NCI-H2196 treated with DMSO at 0.1 percent for 48 hours (cell line): ENCODE measurements around the gene ZNF585A.
"Not testable (repeated sequence)": the region's sequence is repeated elsewhere in the genome, so short reads cannot be mapped to it uniquely, and the experiment has no call there.

ENCODE experiments used
- DNase-seq: peaks from one replicate; lab custom pipeline; 2025; ENCODE audit not compliant: unreplicated experiment; lab: John Stamatoyannopoulos, UW

ZNF585A gene

DNA sequence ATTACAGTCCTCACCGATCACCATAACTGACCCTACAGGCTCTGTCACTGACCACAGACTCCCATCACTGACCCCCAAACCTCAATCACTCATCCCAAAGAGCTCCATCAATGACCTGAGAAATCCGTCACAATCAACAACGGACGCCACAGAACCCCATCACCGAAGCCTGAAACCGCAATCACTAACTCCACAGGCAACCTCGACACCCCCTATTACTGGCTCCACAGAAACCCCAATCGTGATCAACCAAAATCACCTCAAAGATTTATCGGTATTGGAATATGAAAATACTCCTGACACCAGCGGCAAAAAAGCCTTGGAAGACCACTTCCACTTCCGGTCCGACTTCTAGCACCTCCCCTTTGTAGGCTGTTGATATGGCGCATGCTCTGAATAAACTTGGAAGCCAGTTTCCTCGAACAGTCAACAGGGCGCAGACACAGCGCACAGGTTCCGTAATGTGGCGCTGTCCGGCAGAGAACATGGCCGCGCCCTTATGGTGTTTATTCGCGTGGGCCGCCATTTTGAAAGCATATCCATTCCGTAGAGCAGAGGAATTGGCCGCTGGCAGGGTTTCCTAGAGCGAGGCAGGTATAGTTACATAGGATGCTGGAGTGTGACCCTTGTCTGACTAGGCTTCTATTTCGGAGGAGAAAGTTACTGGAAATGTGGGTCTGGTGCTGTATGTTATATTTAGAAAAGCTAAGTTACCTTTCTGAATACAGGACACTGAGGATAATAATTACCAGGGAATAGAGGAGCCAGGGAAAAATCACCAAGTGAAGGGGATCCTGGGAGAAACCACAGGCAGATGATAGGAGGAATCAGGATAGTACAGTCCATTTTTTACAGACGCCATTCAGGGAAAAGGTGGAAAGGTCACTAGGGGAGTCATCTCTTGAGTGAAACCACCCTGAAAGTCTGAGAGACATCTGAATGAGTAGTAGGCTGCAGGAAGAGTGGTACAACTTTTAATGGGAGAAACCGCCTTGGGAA lies at the start of gene ZNF585A:
TSS of gene ZNF585A (minus strand) at position 328 of the 999 bp plus-strand sequence. CDS start 2,785 bp downstream, outside the sequence.
- peak; percentile 93 for DNase-seq

DNA sequence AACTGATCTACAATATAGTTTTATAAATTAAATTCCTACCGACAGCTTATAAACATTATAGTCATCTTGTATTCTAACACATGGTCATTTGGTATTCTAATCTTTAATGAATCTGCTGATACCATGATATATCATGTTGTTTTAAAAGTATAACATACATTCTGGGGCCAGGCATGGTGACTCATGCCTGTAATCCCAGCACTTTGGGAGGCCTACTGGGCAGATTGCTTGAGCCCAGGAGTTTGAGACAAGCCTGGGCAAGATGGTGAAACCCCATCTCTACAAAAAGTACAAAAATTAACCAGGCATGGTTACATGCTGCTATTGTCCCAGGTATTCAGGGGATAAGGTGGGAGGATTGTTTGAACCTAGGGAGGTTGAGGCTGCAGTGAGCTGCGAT lies 48.6 kb upstream of the ZNF585A start:
- no peak for DNase-seq

DNA sequence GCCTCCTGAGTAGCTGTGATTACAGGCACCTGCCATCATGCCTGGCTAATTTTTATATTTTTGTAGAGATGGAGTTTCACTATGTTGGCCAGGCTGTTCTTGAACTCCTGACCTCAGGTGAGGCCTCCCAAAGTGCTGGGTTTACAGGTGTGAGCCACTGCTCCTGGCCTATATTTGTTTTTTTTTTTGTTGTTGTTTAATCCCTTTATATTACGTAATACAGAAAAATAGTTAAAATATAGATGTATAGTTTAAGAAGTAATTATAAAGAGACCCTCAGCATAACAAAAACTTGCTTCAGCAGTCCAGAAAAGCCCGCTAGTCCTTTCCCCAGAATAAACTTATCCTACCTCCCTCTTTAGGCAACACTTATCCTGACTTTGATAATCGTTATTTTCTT lies 47.9 kb upstream of the ZNF585A start:
- DNase-seq: no peak

DNA sequence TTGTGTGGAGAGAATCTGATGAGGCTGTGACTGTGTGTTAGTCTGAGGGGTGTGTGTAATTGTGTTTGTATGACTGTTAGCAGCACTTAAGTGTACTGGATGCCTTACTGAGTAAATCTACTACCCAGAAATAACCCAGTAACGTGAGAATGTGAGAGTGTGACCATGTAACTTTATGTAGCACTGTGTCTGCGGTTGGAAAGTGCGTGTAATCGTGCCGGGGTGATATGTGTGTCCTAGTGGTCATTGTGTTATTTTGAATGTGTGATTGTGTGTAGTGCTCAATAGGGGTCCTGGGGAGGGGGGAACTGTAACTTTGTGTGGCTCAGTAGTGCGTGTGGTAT lies 46.1 kb upstream of the ZNF585A start:
- DNase-seq: no peak

DNA sequence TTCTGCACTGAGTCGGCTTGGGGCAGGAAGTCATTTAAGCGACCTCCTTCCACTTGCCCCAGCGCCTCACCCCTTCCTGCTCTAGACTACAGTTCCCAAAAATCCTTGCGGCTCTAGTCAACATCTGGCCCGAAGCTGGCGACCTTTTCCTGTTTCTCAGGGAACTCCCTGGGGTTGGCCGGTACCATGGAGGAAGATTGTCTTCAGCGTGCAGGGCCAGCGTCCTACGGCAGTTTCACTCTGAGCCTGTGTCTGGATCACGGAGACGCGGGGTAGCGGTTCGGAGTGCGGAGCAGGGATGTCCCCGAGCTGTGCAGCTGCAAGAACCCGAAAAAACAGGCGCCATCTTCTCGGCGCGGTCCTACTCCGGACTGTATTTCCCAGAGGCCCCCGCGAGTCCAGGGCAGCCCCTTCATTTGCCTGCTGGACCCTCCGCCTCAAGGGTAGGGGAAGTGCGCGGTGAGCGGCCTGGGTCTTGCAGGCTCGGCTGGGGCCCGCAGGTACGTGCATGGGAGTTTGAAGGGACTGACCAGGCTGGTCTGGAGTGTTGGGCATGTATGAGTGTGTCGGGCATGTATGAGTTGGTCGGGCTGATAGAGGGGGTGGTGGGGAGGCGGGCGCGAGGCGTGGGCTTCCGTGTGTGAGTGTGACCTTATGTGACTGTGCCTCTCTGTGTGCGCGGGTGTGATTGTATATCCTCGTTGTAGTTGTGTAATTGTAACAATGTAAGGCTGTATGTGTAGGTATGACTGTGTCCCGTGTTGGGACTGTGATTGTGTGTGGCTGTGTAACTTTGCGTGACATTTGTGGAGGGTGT lies 45.5 kb upstream of the ZNF585A start, which contains the start of gene ZNF383:
TSS of gene ZNF383 (plus strand) at position 440 of the 817 bp plus-strand sequence. CDS start 12,240 bp downstream, outside the sequence.
- DNase-seq: peak; percentile 86

DNA sequence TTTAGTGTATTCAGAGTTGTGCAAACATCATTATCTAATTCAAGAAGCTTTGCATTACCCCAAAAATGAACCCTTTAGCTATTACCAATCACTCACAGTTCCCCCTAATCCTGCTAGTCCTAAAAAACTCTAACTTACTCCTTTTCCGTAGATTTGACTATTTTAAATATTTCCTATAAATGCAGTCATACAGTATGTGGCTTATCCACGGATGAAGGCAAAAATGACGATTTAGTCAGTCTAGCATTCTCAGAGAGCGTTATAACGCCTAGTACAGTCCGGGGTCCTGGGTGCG lies 44.9 kb upstream of the ZNF585A start:
- no peak for DNase-seq

DNA sequence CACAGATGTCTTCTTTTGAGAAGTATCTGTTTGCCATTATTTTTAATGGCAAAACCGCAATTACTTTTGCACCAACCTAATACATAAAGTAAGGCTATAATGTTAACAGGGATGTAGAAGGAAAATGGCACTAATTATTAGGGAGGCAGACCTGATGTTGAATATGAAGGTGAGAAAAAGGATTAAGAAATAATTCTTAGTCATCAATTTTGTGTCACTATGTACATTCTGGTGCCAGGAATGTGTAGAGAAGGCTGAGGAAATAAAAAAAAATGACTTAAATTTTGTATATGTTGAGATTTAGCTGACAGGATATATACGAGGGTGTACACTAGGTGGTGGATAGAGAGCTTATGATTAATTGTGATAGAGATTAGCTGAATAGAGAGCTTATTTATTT lies 25.3 kb upstream of the ZNF585A start:
- DNase-seq: no peak

DNA sequence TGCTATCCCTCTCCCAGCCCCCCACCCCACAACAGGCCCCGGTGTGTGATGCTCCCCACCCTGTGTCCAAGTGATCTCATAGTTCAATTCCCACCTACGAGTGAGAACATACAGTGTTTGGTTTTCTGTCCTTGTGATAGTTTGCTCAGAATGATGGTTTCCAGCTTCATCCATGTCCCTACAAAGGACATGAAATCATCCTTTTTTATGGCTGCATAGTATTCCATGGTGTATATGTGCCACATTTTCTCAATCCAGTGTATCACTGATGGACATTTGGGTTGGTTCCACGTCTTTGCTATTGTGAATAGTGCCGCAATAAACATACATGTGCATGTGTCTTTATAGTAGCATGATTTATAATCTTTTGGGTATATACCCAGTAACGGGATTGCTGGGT lies 24.6 kb upstream of the ZNF585A start:
- not testable (repeated sequence) for DNase-seq

DNA sequence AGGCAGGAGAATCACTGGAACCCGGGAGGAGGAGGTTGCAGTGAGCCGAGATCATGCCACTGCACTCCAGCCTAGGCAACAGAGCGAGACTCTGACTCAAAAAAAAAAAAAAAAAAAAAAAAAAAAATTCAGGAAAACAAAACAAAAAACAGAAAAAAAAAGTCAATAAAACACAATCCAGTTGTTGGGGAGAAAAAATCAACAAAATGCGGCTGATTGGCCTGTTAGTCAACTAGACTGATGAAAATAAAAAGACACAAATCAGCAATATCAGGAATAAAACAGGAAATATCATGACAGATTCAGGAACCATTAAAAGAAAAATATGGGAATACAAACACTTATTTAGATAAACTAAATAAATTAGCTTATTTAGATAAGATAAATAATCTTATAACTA lies 22.8 kb upstream of the ZNF585A start:
- DNase-seq: not testable (repeated sequence)

DNA sequence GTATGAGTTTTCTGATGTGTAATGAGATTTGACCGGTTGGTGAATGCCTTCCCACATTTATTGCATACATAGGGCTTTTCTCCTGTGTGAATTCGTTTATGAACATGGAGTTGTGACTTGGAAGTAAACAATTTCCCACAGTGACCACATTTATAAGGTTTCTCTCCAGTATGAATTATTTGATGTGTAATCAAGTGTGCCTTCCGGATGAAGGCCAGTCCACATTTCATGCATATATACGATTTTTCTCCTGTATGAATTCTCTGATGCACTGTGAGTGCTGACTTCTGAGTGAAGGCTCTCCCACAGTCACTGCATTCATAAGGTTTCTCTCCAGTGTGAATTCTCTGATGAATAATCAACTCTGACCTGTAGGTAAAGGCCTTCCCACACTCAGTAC lies 13.6 kb upstream of the ZNF585A start:
- DNase-seq: not testable (repeated sequence)

DNA sequence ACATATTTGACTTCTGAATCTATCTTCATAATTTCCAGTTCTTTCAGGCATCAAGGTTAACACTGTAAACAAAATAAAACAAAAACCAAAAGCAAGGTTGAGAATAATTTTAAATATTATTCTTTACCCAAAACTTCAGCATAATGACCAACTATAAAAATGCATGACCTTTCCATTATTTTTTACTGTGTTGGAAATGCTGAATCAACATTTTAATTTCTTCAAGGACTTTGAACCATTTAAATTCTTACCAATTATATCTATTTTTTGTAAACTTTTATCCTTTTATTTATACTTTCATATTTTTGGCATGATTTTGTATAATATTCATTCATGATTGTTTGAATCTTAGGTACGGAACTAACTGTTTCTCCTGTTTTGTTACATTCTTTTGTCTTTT lies 6.9 kb downstream of the ZNF585A start:
- DNase-seq: no peak

DNA sequence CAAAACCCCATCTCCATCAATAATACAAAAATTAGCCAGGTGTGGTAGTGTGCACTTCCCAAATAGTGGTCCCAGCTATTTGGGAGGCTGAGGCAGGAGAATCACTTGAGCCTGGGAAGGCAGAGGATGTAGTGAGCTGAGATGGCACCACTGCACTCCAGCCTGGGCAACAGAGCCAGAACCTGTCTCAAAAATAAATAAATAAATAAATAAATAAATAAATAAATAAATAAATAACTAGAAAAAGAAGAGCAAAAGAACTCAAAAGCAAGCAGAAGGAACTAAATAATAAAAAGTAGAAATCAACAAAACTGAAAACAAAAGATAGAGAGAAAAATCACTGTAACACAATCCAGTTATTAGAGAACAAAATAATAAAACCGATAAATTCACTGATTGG lies 12.3 kb downstream of the ZNF585A start:
- no peak for DNase-seq

DNA sequence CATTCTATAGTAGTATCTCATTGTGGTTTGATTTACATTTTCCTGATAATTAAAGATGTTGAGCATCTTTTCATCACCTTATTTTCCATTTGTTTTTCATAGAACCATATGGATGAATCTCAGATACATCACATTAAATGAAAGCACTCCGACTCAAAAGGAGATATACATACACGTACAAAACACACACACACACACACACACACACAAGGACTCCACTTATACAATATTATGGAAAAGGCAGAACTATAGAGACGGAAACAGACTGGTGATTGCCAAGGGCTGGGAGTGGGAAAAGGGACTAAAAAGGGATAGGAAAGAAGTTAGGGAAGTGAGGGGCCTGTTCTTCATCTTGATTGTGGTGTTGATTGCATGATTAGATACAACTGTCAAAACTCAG lies 24.3 kb downstream of the ZNF585A start:
- no peak for DNase-seq

DNA sequence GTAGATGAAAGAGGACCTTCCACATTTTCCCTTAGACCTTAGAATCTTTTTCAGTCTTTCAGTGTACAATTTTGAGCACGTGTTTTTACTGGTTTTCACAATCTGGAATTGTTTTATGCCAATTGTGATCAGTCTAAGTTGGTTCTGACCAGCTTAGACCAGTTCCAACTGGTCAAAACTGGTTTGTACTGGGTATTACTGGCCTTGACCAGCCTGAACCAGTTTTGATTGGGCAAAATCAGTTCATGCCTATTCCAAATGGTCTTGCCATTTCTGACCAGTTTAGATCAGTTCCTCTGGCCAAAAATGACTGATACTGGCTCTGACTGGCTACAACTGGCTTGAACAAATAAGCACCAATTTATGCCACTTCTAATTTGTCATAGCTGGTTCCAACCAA lies 36.4 kb downstream of the ZNF585A start:
- DNase-seq: no peak

DNA sequence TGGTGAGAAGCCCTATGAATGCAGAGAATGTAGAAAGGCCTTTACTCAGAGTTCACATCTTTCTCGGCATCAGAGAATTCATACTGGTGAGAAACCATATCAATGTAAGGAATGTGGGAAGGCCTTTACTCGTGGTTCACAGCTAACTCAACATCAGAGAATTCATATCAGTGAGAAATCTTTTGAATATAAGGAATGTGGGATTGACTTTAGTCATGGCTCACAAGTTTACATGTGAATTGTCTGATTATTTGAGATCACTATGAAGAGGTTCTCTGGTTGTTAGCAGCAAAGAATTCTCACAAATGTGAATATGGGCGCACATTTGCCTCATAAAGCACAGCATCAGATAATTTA lies 43.7 kb downstream of the ZNF585A start:
- no peak for DNase-seq

DNA sequence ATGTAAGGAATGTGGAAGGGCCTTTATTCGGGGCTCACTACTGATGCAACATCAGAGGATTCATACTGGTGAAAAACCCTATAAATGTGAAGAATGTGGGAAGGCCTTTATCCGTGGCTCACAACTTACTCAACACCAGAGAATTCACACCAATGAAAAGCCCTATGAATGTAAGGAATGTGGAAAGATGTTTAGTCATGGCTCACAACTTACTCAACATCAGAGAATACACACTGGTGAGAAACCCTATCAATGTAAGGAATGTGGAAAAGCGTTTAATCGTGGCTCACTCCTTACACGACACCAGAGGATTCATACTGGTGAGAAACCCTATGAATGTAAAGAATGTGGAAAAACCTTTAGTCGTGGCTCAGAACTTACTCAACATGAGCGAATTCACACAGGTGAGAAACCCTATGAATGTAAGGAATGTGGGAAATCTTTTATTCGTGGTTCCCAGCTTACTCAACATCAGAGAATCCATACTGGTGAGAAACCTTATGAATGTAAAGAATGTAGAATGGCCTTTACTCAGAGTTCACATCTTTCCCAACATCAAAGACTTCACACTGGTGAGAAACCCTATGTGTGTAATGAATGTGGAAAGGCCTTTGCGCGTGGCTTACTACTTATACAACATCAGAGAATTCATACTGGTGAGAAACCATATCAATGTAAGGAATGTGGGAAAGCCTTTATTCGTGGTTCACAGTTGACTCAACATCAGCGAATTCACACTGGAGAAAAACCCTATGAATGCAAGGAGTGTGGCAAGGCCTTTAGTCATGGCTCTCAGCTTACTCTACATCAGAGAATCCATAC lies 44.3 kb downstream of the ZNF585A start:
- DNase-seq: no peak

DNA sequence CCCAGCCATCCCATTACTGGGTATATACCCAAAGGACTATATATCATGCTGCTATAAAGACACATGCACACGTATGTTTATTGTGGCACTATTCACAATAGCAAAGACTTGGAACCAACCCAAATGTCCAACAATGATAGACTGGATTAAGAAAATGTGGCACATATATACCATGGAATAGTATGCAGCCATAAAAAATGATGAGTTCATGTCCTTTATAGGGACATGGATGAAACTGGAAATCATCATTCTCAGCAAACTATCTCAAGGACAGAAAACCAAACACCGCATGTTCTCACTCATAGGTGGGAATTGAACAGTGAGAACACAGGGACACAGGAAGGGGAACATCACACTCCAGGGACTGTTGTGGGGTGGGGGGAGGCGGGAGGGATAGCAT lies 50.4 kb downstream of the ZNF585A start:
- DNase-seq: not testable (repeated sequence)

DNA sequence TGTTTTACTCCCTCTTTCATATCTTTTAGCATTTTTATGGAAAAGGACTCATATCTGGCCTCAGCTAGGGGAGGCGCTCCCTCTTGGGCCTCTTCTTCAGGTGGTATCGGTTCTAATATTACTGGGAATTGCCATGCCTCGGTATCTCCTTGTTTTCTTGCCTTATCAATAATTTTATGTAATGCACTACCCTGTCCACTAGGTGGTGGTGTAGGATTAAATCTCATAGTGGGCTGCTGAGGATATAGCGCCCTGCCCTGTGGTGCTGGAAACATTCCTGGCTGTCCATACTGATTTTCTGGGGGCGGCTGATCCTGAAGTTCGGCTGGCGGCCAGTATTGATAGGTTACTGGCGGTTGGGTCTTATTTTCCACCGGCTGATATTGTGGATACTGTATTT lies 58.5 kb downstream of the ZNF585A start:
- DNase-seq: no peak

DNA sequence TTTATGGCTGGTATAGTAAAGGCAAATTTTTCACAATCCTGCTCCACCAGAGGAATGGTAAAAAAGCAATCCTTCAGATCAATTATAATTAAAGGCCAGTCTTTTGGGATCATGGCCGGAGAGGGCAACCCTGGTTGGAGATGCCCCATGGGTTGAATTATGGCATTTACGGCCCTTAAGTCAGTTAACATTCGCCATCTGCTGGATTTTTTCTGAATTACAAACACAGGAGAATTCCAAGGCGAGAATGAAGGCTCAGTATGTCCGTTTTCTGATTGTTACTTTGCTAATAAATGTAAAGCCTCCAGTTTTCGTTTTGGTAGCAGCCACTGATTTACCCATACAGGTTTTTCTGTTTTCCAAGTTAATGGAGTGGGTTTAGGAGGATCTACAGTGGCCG lies 60.7 kb downstream of the ZNF585A start:
- not testable (repeated sequence) for DNase-seq

DNA sequence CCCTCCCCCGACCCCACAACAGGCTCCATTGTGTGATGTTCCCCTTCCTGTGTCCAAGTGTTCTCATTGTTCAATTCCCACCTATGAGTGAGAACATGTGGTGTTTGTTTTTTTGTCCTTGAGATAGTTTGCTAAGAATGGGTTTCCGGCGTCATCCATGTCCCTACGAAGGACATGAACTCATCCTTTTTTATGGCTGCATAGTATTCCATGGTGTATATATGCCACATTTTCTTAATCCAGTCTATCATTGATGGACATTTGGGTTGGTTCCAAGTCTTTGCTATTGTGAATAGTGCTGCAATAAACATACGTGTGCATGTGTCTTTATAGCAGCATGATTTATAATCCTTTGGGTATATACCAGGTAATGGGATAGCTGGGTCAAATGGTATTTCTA lies 68.4 kb downstream of the ZNF585A start:
- not testable (repeated sequence) for DNase-seq

DNA sequence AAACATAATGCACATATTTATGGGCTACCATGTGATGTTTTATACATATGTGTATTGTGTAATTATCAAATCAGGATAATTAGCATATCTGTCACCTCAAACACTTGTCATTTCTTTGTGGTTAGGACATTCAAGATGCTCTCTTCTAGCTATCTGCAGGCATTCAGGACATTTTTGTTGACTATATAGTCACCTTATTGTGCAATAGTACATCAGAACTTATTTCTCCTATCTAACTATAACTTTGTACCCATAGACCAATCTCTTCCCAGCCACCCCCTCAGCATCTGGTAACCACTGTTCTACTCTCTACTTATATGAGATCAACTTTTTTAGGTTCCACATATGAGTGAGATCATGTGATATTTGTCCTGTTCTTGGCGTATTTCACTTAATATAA lies 73.9 kb downstream of the ZNF585A start:
- no peak for DNase-seq
